MM.1S (cell line): ENCODE data around the gene CAPRIN1.

Experiments used
- CTCF ChIP-seq: fragments of 300-600 bp; sonication (generic); IDR thresholded peaks from 2 replicates; pipeline ENCODE4 v1.5.1; 2016; ENCODE audit warnings: antibody characterized with exemption, low read length, mixed read lengths
- EZH2 ChIP-seq: fragments of 300-600 bp; sonication (generic); optimal IDR thresholded peaks from 2 replicates; pipeline ENCODE3; 2017; ENCODE audit warnings: low read depth, mild to moderate bottlenecking, antibody characterized with exemption, low read length, mixed read lengths

- TF ChIP-seq CTCF (no peak), EZH2 (no peak)
These were observed 766 bp upstream of the CAPRIN1 start for GRCh38 chr11:34050581-34051348.
